Choroid plexus epithelial cell (primary cell): ENCODE data around the gene SPECC1L.

Experiments
- DNase-seq: peaks from one replicate; pipeline ENCODE4 v3.0.0-alpha.2; 2010; ENCODE audit warnings: low read depth
- H3K4me3 ChIP-seq: 2 replicates; pipeline ENCODE4 v1.5.1; 2011; ENCODE audit warnings: low read depth, mild to moderate bottlenecking, control low read depth, low read length, moderate library complexity
- TF ChIP-seq, protein P1 (sequence below): conservative IDR thresholded peaks from 2 replicates; pipeline ENCODE4 v1.5.1; 2011; ENCODE audit warnings: low read depth, mild to moderate bottlenecking, control low read depth, inconsistent platforms, low read length, moderate library complexity

Gene SPECC1L

DNA sequence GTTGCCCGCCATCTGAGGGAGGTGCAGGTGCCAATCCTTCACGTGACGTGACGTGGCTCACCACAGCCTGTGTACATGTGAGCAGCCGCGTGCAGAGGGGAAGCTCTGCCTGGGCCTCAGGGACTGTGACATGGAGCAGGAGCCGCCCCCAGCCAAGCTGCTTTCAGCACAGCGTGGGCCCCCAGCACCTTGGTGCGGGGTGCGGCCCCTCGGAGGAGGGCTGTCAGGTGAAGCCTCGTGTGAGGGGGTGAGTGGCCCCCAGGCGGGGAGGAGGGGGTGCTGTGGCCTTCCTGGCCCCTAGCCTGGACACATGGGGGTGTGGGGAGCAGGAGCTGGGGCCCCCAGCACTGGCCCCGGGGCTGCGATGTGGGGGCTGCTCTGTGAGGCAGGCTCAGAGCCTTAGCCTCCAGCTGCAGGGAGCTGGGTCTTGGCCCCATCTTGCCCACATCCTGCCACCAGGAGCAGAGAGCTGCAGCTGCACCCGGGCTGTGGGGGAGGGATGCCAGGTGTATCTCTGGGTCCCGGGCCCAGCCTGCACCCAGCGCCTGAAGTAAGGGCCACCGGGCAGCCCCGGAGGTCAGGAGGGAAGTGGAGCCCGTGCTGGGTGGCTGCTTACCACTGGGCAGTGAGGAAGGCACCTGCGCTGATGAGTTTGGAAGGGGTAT, 157.0 kb downstream of the SPECC1L start, which contains the start of gene ADORA2A:
Gene ADORA2A (plus strand): TSS at position 100 of the 665 bp plus-strand sequence. CDS start 5,806 bp downstream, outside the sequence.
- no peak for DNase-seq

DNA sequence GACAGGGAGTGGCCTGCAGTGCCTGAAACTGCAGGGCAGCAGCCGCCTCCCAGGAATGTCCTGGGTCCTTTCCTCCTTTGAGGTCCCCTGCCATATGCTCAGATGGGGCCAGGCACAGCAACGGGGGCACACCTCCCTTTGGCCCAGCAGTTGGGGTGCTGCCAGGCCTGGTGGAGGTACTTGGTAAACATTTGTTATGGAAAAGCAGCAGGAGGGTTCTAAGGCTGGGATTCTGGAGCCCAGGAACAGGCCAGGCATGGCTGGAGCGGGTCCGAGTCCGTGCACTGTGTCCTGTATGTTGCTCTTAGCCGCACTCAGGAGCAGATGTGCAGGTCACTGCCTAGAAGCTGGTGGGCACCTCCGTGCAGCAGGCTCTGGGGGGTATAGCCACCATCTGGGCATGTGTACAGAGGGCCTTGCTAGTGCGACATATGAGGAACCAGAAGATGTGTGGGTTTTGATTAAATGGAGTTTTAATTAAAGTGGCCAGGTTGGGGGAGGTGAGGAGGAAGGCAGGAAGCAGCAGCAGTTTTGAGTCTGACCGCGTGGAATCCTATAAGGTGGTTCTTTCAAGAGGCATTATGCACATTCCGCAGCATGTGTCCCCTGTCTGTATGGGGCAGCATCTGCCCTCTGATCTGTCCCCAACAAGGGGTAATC, 158.2 kb downstream of the SPECC1L start:
- no peak for DNase-seq
- no peak overlapping the region for H3K4me3 ChIP-seq
- TF ChIP-seq, protein P1, sequence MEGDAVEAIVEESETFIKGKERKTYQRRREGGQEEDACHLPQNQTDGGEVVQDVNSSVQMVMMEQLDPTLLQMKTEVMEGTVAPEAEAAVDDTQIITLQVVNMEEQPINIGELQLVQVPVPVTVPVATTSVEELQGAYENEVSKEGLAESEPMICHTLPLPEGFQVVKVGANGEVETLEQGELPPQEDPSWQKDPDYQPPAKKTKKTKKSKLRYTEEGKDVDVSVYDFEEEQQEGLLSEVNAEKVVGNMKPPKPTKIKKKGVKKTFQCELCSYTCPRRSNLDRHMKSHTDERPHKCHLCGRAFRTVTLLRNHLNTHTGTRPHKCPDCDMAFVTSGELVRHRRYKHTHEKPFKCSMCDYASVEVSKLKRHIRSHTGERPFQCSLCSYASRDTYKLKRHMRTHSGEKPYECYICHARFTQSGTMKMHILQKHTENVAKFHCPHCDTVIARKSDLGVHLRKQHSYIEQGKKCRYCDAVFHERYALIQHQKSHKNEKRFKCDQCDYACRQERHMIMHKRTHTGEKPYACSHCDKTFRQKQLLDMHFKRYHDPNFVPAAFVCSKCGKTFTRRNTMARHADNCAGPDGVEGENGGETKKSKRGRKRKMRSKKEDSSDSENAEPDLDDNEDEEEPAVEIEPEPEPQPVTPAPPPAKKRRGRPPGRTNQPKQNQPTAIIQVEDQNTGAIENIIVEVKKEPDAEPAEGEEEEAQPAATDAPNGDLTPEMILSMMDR = no peak

More for the DNA sequence above, 157.0 kb downstream of the SPECC1L start, which contains the start of gene ADORA2A:
- H3K4me3 ChIP-seq = no peak within 1 kb of the TSS
- TF ChIP-seq, protein P1 = no peak

DNA sequence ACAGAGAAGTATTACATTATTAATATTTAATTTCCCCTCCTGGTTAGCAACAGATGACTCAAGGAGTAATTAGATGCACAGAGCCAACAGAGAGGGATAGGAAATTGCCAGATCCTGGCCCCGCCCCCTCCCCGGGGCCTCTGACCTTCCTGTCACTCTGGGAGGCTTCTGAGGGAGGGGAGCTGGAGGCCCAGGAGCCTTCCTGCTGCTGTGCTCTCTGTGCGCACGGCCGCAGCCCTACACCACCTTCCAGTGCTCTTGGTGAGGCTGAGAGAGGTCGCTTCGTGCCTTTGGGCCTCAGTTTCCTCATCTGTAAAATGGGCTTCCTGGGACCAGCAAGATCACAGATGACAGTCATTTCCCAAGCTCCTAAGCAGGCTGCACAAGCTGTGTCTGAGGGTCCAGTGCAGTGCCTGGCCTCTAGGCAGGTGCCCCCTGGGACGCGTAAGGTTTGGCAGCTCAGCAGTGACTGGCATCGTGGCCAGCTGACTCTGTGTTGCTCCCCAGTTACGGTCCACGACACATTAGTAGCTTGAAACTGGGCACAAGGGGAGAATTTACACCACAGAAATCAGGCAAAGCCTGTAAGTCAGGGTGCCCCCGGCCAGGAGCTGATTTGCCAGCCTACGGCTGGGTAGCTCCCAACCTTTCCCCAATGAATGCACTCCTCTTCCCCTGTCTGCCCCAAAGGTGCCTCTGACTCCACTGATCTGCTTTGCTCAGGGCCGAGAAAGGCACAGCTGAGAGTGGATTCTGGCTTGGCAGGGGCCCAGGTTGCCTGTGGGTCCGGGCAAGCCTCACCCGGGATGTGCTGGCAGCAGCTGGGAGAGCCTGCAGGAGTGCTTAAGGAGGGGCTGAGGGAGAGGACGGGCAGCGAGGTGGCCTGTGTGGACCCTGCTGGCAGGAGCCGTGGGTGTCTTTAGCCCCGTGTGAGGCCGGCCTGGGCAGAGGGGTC, 159.1 kb downstream of the SPECC1L start:
- TF ChIP-seq, protein P1 = no peak
- DNase-seq = peak; percentile 36
- H3K4me3 ChIP-seq = no peak overlapping the region

DNA sequence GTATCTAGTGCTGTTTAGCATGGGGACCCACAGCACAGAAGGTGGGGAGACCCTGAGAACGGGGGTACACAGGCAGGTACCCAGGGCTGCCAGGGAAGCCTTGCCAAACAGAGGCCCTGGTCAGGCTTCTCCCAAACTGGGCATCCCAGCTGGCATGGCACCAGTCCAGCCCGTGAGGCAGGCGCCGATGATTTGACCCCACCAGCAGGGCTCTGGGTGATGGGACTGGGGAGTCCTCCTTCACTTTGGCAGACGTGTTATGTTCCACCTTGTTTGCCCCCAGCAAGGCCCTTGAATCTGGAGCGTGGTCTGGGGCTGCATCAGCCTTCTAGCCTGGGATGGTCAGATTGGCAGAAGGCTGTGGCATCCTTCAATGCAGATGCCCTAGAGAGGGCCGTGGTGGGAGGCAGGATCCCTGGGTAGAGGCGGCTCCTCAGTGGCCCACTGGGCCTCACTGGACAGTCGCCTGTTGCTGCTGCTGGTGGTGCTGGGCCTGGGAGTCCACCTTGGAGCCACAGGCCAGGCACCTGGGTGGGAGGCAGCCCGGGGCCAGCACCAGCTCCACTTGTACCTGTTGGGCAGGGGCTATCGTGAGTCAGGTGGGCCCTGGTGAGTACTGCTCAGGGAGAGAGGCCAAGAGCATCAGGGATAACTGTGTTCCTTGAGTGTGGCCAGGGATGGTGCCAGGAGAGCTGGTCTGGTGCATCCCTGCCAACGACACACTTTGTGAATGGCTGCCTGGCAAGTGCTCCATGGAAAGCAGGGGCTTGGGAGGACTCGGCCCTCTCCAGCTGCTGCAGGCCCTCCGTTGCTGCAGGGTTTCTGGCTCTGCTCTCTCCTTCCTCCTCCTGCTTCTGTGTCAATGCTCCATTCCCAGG, 160.0 kb downstream of the SPECC1L start:
- no peak overlapping the region for H3K4me3 ChIP-seq
- TF ChIP-seq, protein P1 = no peak
- no peak for DNase-seq

DNA sequence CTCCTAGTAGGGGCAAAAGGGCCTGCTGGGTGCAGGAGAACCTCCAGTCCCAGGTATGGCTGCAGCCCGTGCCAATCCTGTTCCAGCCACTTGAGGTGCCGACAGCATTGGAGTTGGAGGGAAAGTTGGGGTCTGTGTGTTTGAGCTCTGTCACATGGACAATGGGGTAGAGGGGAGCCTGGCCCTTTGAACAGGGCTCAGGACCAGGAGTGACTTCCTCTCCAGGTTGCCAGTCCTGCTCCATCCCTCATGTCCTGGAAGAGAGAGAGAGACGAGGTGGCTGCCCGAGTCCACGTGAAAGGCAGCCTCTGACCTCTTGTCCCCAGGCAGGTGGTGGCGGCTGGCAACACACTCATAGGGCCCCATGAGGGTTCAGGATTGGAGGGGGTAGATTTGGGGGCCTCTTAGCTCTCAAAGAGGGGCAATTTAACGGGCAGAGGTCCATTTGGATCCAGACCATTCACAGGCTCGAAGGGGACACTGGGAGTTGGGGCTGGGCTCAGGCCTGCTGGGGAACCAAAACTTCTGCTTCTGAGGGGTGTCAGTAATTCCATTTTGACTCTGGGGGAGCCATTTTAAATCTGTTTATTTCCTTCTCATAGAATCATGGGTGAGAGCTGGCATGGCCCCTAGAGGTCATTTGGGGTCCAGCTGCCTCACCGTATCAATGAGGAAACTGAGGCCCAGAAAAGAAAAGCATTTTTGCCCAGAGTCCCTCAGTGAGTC, 160.8 kb downstream of the SPECC1L start:
- TF ChIP-seq, protein P1 = no peak
- DNase-seq = no peak
- no peak overlapping the region for H3K4me3 ChIP-seq
